NCI-H82 treated with DMSO at 0.1 percent for 48 hours (cell line): Measurements from ENCODE around the gene HLCS.
"Not testable (repeated sequence)": the region's sequence is repeated elsewhere in the genome, so short reads cannot be mapped to it uniquely, and the experiment has no call there.

Experiments used
- DNase-seq: peaks from one replicate; lab custom pipeline; 2025; ENCODE audit not compliant: unreplicated experiment; lab: John Stamatoyannopoulos, UW

HLCS gene

DNA sequence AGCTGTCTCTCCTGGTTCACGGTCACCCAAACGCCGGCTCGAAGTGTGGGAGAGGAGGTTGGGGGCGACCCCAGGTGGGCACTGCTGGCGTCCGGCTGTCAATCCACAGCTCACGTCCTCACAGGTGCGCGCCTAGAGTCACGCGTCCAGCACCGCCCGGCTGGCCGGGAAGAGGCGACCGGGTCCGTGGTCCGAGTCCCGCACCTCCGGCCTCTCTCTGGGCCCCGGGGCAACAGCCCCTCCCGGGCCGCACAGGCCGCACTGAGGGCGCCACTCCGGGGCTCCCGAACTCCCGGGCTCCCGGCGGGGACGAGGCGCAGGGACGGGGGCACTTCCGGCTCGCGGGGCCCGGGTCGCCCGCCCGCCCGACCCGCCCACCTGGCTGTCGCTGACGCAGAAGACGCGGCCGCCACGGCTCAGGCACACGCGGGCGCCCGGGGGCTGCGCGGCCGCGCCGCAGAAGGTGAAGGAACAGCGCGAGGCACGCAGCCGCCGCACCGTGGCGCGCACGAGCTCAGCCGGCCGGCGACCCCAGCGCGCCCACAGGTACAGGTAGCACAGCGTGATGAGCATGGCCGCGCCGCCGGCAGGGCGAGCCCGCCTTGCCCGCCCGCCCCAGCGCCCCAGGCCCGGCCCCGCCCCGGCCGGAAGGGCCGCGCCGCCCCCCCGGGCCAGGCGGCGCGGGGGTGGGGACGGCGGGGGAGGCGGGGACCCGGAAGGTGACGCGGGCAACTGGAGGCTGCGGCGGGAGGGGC is at the start of gene HLCS:
Gene HLCS, minus strand, starts transcription at position 604 of the 755 bp plus-strand sequence. Its CDS starts 31 bp downstream, at position 573.
- DNase-seq, result peak; percentile 46

DNA sequence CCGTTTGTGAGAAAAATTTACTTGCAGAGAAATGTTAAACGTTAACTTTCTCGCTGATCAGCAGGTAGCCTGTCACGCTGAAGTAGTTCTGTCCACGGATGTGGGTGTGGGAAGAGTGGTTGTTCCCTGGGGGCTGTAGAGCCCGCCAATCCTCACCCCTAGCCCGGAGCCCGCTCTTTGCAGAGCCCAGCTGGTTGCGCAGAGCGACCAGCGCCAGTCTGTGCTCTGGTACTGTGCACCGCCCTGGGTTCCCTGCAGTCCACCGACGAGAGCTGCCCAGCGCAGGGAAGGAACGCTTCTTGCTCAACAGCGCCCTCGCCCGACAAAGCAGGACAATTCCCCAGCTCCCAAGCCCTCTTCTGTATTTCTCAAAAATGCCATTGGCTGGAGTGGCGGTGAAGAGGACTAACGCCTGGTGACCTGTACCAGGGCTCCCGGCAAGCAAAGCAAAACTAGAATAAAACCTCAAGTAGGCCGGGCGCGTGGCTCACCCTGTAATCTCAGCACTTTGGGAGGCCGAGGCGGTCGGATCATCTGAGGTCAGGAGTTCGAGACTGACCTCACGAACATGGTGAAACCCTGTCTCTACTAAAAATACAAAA is 43.4 kb upstream of the HLCS start:
- DNase-seq, result peak; percentile 70

GRCh38 chr21:37008724-37009123 is 42.3 kb upstream of the HLCS start:
- DNase-seq, result no peak

GRCh38 chr21:37006486-37007291 is 40.2 kb upstream of the HLCS start, which contains the start of gene RIPPLY3:
RIPPLY3 (plus strand) TSS chr21:37006702; CDS start chr21:37006773, 71 bp downstream.
- DNase-seq, result no peak

GRCh38 chr21:37005548-37006485 is 39.3 kb upstream of the HLCS start:
- no peak for DNase-seq

GRCh38 chr21:37003917-37004316 is 37.4 kb upstream of the HLCS start:
- DNase-seq, result not testable (repeated sequence)

- DNase-seq, result not testable (repeated sequence)
Measured at GRCh38 chr21:37002851-37003250, 36.4 kb upstream of the HLCS start.

DNA sequence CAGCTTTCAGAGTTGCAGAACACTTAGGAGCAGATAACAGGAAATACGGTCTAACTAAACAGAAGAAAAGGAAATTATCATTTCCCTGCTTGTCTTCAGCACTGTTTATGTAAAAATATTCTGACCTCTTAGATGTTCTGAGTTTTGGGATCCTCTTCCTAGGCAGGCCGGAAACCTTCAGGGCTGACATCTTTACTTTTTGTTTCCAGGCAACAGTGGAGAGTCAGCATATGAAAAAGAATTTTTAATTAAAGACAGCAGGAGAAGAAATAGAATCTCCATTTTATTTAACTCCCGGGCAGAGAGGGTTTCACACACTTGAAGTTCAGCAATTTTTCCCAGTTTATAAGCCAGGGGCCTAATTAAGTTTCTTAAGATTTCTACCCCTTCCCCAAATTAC is 35.0 kb upstream of the HLCS start:
- DNase-seq, result no peak

DNA sequence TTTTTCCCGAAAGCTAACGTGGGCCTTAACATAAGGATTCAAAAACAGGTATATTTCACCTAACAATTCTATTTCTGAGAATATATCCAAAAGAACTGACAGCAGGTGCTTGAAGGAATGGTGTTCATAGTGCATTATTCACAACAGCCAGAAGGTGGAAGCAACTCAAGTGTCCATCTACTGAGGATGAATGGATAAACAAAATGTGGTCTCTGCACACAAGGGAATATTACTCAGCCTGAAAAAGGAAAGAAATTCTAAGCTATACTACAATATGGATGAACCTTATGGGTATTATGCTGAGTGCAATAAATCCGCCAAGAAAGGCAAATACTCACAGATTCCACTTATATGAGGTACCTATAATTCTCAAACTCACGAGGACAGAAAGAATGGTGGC is 33.9 kb upstream of the HLCS start:
- no peak for DNase-seq

GRCh38 chr21:36999131-36999898 is 32.8 kb upstream of the HLCS start:
- no peak for DNase-seq

GRCh38 chr21:36995285-36995684 is 28.8 kb upstream of the HLCS start:
- not testable (repeated sequence) for DNase-seq

DNA sequence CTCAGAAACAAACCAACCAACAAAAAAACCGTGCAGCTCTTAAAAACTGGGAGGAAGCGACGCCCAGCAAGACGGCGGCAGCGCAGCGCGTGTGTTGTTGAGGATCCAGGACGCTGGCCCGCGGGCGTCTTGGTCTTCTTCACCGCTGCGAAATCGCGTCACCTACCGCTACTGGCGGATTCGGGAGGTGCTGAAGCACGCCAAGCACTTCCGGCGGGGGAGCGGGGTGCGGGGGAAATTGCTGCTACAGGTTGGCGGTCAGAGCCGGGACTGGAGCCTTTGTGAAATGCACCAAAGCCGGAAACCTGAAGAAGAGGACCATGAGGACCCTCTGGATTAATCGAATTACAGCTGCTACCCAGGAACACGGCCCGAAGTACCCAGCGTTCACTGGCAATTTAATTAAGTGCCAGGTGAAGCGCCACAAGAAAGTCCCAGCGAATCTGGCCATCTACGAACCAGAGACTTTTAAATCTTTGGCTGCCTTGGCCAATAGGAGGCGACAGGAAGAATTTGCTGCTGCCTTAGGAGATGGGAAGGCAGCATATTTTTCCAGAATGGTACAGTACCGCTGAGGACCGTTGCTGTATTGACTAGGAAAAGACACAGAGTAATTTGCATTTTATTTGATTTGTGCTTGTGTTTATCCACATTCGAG is 28.2 kb upstream of the HLCS start:
- DNase-seq, result no peak

DNA sequence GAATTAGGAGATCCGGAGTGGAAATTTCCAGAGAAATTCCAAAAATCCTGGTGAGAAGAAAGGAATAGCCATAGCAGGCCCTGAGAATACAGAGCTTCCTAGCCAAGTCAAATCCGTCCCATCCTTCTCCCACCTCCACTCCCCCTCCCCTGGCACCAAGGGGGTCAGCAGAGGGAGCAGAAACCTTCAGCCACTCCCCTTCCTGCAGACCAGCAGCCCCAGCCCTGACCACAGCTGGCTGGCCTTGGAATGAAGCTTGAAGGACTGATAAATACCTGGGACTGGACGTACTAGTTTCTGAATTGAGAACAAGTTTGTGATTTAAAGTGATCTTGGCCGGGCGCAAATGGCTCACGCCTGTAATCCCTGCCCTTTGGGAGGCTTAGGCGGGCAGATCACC is 26.2 kb upstream of the HLCS start:
- DNase-seq, result no peak

GRCh38 chr21:36990508-36991205 is 24.2 kb upstream of the HLCS start:
- DNase-seq, result no peak

GRCh38 chr21:36989699-36990507 is 23.4 kb upstream of the HLCS start:
- DNase-seq, result peak; percentile 82

- not testable (repeated sequence) for DNase-seq
Measured at GRCh38 chr21:36989199-36989698, 22.8 kb upstream of the HLCS start.

DNA sequence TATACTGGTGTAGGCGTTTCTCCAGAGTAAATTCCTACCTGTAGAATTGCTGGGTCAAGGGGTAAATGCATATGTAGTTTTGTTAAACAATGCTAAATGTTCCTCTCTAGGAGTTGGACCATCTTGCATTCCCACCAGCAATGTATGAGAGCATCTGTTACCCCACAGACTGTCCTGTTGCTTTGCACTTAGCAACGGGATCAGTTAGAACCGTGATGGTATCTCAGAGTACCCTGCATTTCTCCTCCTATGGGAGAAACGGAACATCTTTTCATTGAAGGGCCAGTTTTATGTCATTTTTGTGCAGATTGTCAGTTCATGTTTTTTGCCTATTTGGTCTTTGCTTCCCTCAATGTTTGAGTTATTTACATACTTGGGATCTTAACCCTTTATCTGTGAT is 22.1 kb upstream of the HLCS start:
- DNase-seq, result no peak

GRCh38 chr21:36987845-36988244 is 21.4 kb upstream of the HLCS start:
- DNase-seq, result no peak
